22Rv1 (cell line): ENCODE data around the gene DTNB.

Experiments used
- CTCF ChIP-seq: fragments of 450-650 bp; IDR thresholded peaks from 2 replicates; pipeline ENCODE4 v1.5.1; 2017; ENCODE audit warnings: mild to moderate bottlenecking
- ZFX ChIP-seq: fragments of 450-650 bp; IDR thresholded peaks from 2 replicates; pipeline ENCODE4 v1.6.1; 2017; ENCODE audit warnings: antibody characterized with exemption, borderline replicate concordance

- TF ChIP-seq CTCF (no peak), ZFX (no peak)
Observed at GRCh38 chr2:25417715-25418369, 255.5 kb downstream of the DTNB start.
